ENCODE results near the gene MRPL40. TPM values are rescaled to one million over a fixed set of nuclear protein-coding genes. Genes with fewer than 3 reads are reported as not detected.

Gene MRPL40
- polyA plus RNA-seq: 10 to 100 TPM; 25.2 to 33.5 (median 28.9) TPM
- long read RNA-seq, donor 1, transcript MRPL40-201 (4 exons, 1,387 nt): major isoform, 63 of 73 reads
- long read RNA-seq, donor 1, partial matches to known transcripts: 7 of 73 reads
- long read RNA-seq, donor 1, other reads (novel, unspliced or antisense): 0 of 73 reads
- long read RNA-seq, donor 2, transcript MRPL40-201 (4 exons, 1,387 nt): major isoform, 13 of 37 reads
- long read RNA-seq, donor 2, partial matches to known transcripts: 24 of 37 reads
- long read RNA-seq, donor 2, other reads (novel, unspliced or antisense): 0 of 37 reads
- long read RNA-seq, donor 3, transcript MRPL40-201 (4 exons, 1,387 nt): major isoform, 17 of 18 reads
- long read RNA-seq, donor 3, partial matches to known transcripts: 0 of 18 reads
- long read RNA-seq, donor 3, other reads (novel, unspliced or antisense): 0 of 18 reads
- long read RNA-seq, donor 4: 0 reads
- long read RNA-seq, donor 5, transcript MRPL40-201 (4 exons, 1,387 nt): major isoform, 7 of 7 reads
- long read RNA-seq, donor 5, partial matches to known transcripts: 0 of 7 reads
- long read RNA-seq, donor 5, other reads (novel, unspliced or antisense): 0 of 7 reads
- long read RNA-seq, donor 6, transcript MRPL40-201 (4 exons, 1,387 nt): major isoform, 21 of 23 reads
- long read RNA-seq, donor 6, partial matches to known transcripts: 0 of 23 reads
- long read RNA-seq, donor 6, other reads (novel, unspliced or antisense): 0 of 23 reads
- long read RNA-seq, donor 7, transcript MRPL40-201 (4 exons, 1,387 nt): major isoform, 50 of 53 reads
- long read RNA-seq, donor 7, partial matches to known transcripts: 0 of 53 reads
- long read RNA-seq, donor 7, other reads (novel, unspliced or antisense): 0 of 53 reads
- long read RNA-seq, donor 8, partial matches to known transcripts: 0 of 1 reads
- long read RNA-seq, donor 8, other reads (novel, unspliced or antisense): 0 of 1 reads
- long read RNA-seq, donor 9, transcript MRPL40-201 (4 exons, 1,387 nt): major isoform, 7 of 11 reads
- long read RNA-seq, donor 9, partial matches to known transcripts: 0 of 11 reads
- long read RNA-seq, donor 9, other reads (novel, unspliced or antisense): 0 of 11 reads
- long read RNA-seq, donor 10, transcript MRPL40-201 (4 exons, 1,387 nt): major isoform, 47 of 51 reads
- long read RNA-seq, donor 10, partial matches to known transcripts: 0 of 51 reads
- long read RNA-seq, donor 10, other reads (novel, unspliced or antisense): 0 of 51 reads

- Histone ChIP-seq H3K4me3 (ENCODE audit: low read depth in 1 of 3, low read length in 3 of 3) (peak within 1 kb of the TSS; percentile 86 to 95 (median 94)), H3K27ac (ENCODE audit: low read depth in 1 of 3, low read length in 2 of 3) (peak within 1 kb of the TSS; percentile 85 to 97 (median 94)), H3K9me3 (ENCODE audit: control insufficient read depth in 2 of 2, insufficient read depth in 1 of 2, low read depth in 1 of 2, low read length in 1 of 2) (no peaks in the 10 kb centered on the region), H3K27me3 (ENCODE audit: control insufficient read depth in 3 of 3, insufficient read depth in 3 of 3, low read length in 3 of 3) (no peaks in the 10 kb centered on the region), H3K36me3 (ENCODE audit: control insufficient read depth in 3 of 3, insufficient read depth in 2 of 3, low read depth in 1 of 3, low read length in 3 of 3) (peaks cover 0 to 20% (median 4%) of the 10 kb centered on the region in 3 donors), H3K4me1 (ENCODE audit: control insufficient read depth in 3 of 3, insufficient read depth in 2 of 3, low read depth in 1 of 3, low read length in 2 of 3) (peaks cover 4 to 19% (median 14%) of the 10 kb centered on the region in 3 donors)
- DNase-seq (peak; percentile 94 to 96), FAIRE-seq (no peak)
- 0 to 1% (median 0%) methylated on average over 56 to 74 of the region's 74 CpGs for WGBS, 3 donors
Measured at GRCh38 chr22:19432133-19432851, at the start of gene MRPL40. Gene MRPL40, plus strand, starts transcription at chr22:19432545. Its CDS starts 10 bp downstream, at chr22:19432555.

- no peaks in the 10 kb centered on the region for H3K4me1 ChIP-seq (ENCODE audit: control insufficient read depth in 3 of 3, insufficient read depth in 2 of 3, low read depth in 1 of 3, low read length in 2 of 3)
- H3K27me3 ChIP-seq (ENCODE audit: control insufficient read depth in 3 of 3, insufficient read depth in 3 of 3, low read length in 3 of 3): no peaks in the 10 kb centered on the region
- no peak for DNase-seq
- WGBS, 3 donors: 85 to 93% (median 89%) methylated on average over 9 of the region's 9 CpGs
- H3K4me3 ChIP-seq (ENCODE audit: low read depth in 1 of 3, low read length in 3 of 3): no peak overlapping the region
- no peaks in the 10 kb centered on the region for H3K9me3 ChIP-seq (ENCODE audit: control insufficient read depth in 2 of 2, insufficient read depth in 1 of 2, low read depth in 1 of 2, low read length in 1 of 2)
- peaks cover 22 to 62% (median 22%) of the 10 kb centered on the region in 3 donors for H3K36me3 ChIP-seq (ENCODE audit: control insufficient read depth in 3 of 3, insufficient read depth in 2 of 3, low read depth in 1 of 3, low read length in 3 of 3)
- no peak overlapping the region for H3K27ac ChIP-seq (ENCODE audit: low read depth in 1 of 3, low read length in 2 of 3)
- FAIRE-seq: no peak
Measured at GRCh38 chr22:19383292-19383691, 49.1 kb upstream of the MRPL40 start.

- 92 to 96% (median 95%) methylated on average over 14 of the region's 14 CpGs for WGBS, 3 donors
- Histone ChIP-seq H3K9me3 (ENCODE audit: control insufficient read depth in 2 of 2, insufficient read depth in 1 of 2, low read depth in 1 of 2, low read length in 1 of 2) (no peaks in the 10 kb centered on the region), H3K4me3 (ENCODE audit: low read depth in 1 of 3, low read length in 3 of 3) (no peak overlapping the region), H3K4me1 (ENCODE audit: control insufficient read depth in 3 of 3, insufficient read depth in 2 of 3, low read depth in 1 of 3, low read length in 2 of 3) (no peaks in the 10 kb centered on the region), H3K27ac (ENCODE audit: low read depth in 1 of 3, low read length in 2 of 3) (no peak overlapping the region), H3K27me3 (ENCODE audit: control insufficient read depth in 3 of 3, insufficient read depth in 3 of 3, low read length in 3 of 3) (no peaks in the 10 kb centered on the region), H3K36me3 (ENCODE audit: control insufficient read depth in 3 of 3, insufficient read depth in 2 of 3, low read depth in 1 of 3, low read length in 3 of 3) (peaks cover 27 to 69% (median 28%) of the 10 kb centered on the region in 3 donors)
- FAIRE-seq: no peak
- DNase-seq: no peak
Measured at GRCh38 chr22:19385221-19385906, 47.0 kb upstream of the MRPL40 start.

- peaks cover 27 to 72% (median 30%) of the 10 kb centered on the region in 3 donors for H3K36me3 ChIP-seq (ENCODE audit: control insufficient read depth in 3 of 3, insufficient read depth in 2 of 3, low read depth in 1 of 3, low read length in 3 of 3)
- FAIRE-seq: no peak
Measured at GRCh38 chr22:19386248-19386647, 46.1 kb upstream of the MRPL40 start.

GRCh38 chr22:19387038-19387437 lies 45.3 kb upstream of the MRPL40 start:
- Histone ChIP-seq H3K36me3 (ENCODE audit: control insufficient read depth in 3 of 3, insufficient read depth in 2 of 3, low read depth in 1 of 3, low read length in 3 of 3) (peaks cover 27 to 77% (median 33%) of the 10 kb centered on the region in 3 donors), H3K9me3 (ENCODE audit: control insufficient read depth in 2 of 2, insufficient read depth in 1 of 2, low read depth in 1 of 2, low read length in 1 of 2) (no peaks in the 10 kb centered on the region), H3K4me3 (ENCODE audit: low read depth in 1 of 3, low read length in 3 of 3) (no peak overlapping the region), H3K27me3 (ENCODE audit: control insufficient read depth in 3 of 3, insufficient read depth in 3 of 3, low read length in 3 of 3) (no peaks in the 10 kb centered on the region), H3K4me1 (ENCODE audit: control insufficient read depth in 3 of 3, insufficient read depth in 2 of 3, low read depth in 1 of 3, low read length in 2 of 3) (no peaks in the 10 kb centered on the region), H3K27ac (ENCODE audit: low read depth in 1 of 3, low read length in 2 of 3) (no peak overlapping the region)
- FAIRE-seq: no peak
- no peak for DNase-seq
- 78 to 93% (median 92%) methylated on average over 2 of the region's 2 CpGs for WGBS, 3 donors

More at GRCh38 chr22:19386248-19386647, 46.1 kb upstream of the MRPL40 start:
- no peak overlapping the region for H3K4me3 ChIP-seq (ENCODE audit: low read depth in 1 of 3, low read length in 3 of 3)
- no peak for DNase-seq
- 92 to 100% (median 98%) methylated on average over 2 of the region's 2 CpGs for WGBS, 3 donors
- no peaks in the 10 kb centered on the region for H3K27me3 ChIP-seq (ENCODE audit: control insufficient read depth in 3 of 3, insufficient read depth in 3 of 3, low read length in 3 of 3)
- no peak overlapping the region for H3K27ac ChIP-seq (ENCODE audit: low read depth in 1 of 3, low read length in 2 of 3)
- no peaks in the 10 kb centered on the region for H3K9me3 ChIP-seq (ENCODE audit: control insufficient read depth in 2 of 2, insufficient read depth in 1 of 2, low read depth in 1 of 2, low read length in 1 of 2)
- no peaks in the 10 kb centered on the region for H3K4me1 ChIP-seq (ENCODE audit: control insufficient read depth in 3 of 3, insufficient read depth in 2 of 3, low read depth in 1 of 3, low read length in 2 of 3)

GRCh38 chr22:19387575-19387974 lies 44.8 kb upstream of the MRPL40 start:
- Histone ChIP-seq H3K27ac (ENCODE audit: low read depth in 1 of 3, low read length in 2 of 3) (no peak overlapping the region), H3K4me1 (ENCODE audit: control insufficient read depth in 3 of 3, insufficient read depth in 2 of 3, low read depth in 1 of 3, low read length in 2 of 3) (no peaks in the 10 kb centered on the region), H3K9me3 (ENCODE audit: control insufficient read depth in 2 of 2, insufficient read depth in 1 of 2, low read depth in 1 of 2, low read length in 1 of 2) (no peaks in the 10 kb centered on the region), H3K27me3 (ENCODE audit: control insufficient read depth in 3 of 3, insufficient read depth in 3 of 3, low read length in 3 of 3) (no peaks in the 10 kb centered on the region), H3K4me3 (ENCODE audit: low read depth in 1 of 3, low read length in 3 of 3) (no peak overlapping the region), H3K36me3 (ENCODE audit: control insufficient read depth in 3 of 3, insufficient read depth in 2 of 3, low read depth in 1 of 3, low read length in 3 of 3) (peaks cover 30 to 77% (median 32%) of the 10 kb centered on the region in 3 donors)
- FAIRE-seq (no peak), DNase-seq (no peak)
- WGBS, 3 donors: 96 to 98% (median 97%) methylated on average over 7 of the region's 7 CpGs

GRCh38 chr22:19393704-19394103 lies 38.6 kb upstream of the MRPL40 start:
- 85 to 95% (median 94%) methylated on average over 5 of the region's 5 CpGs for WGBS, 3 donors
- H3K9me3 ChIP-seq (ENCODE audit: control insufficient read depth in 2 of 2, insufficient read depth in 1 of 2, low read depth in 1 of 2, low read length in 1 of 2): no peaks in the 10 kb centered on the region
- H3K27me3 ChIP-seq (ENCODE audit: control insufficient read depth in 3 of 3, insufficient read depth in 3 of 3, low read length in 3 of 3): no peaks in the 10 kb centered on the region
- no peak for DNase-seq
- no peak overlapping the region for H3K4me3 ChIP-seq (ENCODE audit: low read depth in 1 of 3, low read length in 3 of 3)
- no peak overlapping the region for H3K27ac ChIP-seq (ENCODE audit: low read depth in 1 of 3, low read length in 2 of 3)
- no peaks in the 10 kb centered on the region for H3K4me1 ChIP-seq (ENCODE audit: control insufficient read depth in 3 of 3, insufficient read depth in 2 of 3, low read depth in 1 of 3, low read length in 2 of 3)
- FAIRE-seq: no peak
- H3K36me3 ChIP-seq (ENCODE audit: control insufficient read depth in 3 of 3, insufficient read depth in 2 of 3, low read depth in 1 of 3, low read length in 3 of 3): peaks cover 10 to 82% (median 27%) of the 10 kb centered on the region in 3 donors

All from small intestine (tissue), 16 donors.